A549 (cell line): ENCODE measurements around the gene TRPV2. TPM values are rescaled to one million over a fixed set of nuclear protein-coding genes. Genes with fewer than 3 reads are reported as not detected.
"Not testable (repeated sequence)": the region's sequence is repeated elsewhere in the genome, so short reads cannot be mapped to it uniquely, and the experiment has no call there.

Source experiments
- ATAC-seq, 2 experiments: fragments of 200-7000 bp in 1 of 2; fragments of >200 bp in 1 of 2; cut with Nextera tagmentation in 1 of 2; cut with Tn5 transposase in 1 of 2; 3 replicates each; pipeline versions ENCODE4 v1.8.0 to v1.9.1; 2018 to 2020; ENCODE audit warnings: mild to moderate bottlenecking in 1 of 2, moderate library complexity in 1 of 2
- CTCF ChIA-PET: fragments of 300-600 bp; sonication (Branson Sonifier 250); formaldehyde crosslinking; extraction: SDS; loops from one replicate; lab custom pipeline; 2021; ENCODE audit warnings: antibody characterized with exemption, inconsistent platforms; lab: Yijun Ruan, JAX
- POLR2A ChIA-PET: fragments of 350-600 bp; formaldehyde crosslinking; extraction: SDS; loops from one replicate; lab custom pipeline; 2021; ENCODE audit warnings: antibody characterized with exemption, inconsistent platforms; lab: Yijun Ruan, JAX
- DNase-seq, 2 experiments: peaks; one replicate each; pipeline versions ENCODE4 v3.0.0 to v3.0.0-alpha.2; 2011 to 2016; ENCODE audit warnings: low read depth in 1 of 2, low spot score in 1 of 2
- FAIRE-seq: peaks from 2 replicates; lab custom pipeline; 2011; peaks lifted over from hg19 to GRCh38; lab: Jason Lieb, UNC
- H3K27ac ChIP-seq, 2 experiments: fragments of >200 bp; sonication (Bioruptor Twin); formaldehyde crosslinking; 3 replicates each; pipeline ENCODE4 v1.5.1; 2016 to 2017
- H3K4me1 ChIP-seq: fragments of >200 bp; sonication (Bioruptor Twin); formaldehyde crosslinking; 3 replicates; pipeline ENCODE4 v1.6.1; 2016
- H3K4me2 ChIP-seq: fragments of >200 bp; sonication (Bioruptor Twin); formaldehyde crosslinking; 3 replicates; pipeline ENCODE4 v1.6.1; 2016
- H3K4me3 ChIP-seq: fragments of >200 bp; sonication (Bioruptor Twin); formaldehyde crosslinking; 3 replicates; pipeline ENCODE4 v1.5.1; 2016
- H3K9me3 ChIP-seq: fragments of >200 bp; sonication (Bioruptor Twin); formaldehyde crosslinking; 3 replicates; pipeline ENCODE4 v1.6.1; 2016
- EHMT2 ChIP-seq: fragments of 200-600 bp; sonication (generic); IDR thresholded peaks from 2 replicates; pipeline ENCODE4 v1.6.1; 2016; ENCODE audit warnings: antibody characterized with exemption, low read depth, mild to moderate bottlenecking, moderate library complexity
- ESRRA ChIP-seq: fragments of 150-350 bp; IDR thresholded peaks from 2 replicates; pipeline ENCODE4 v1.6.1; 2014; ENCODE audit warnings: mild to moderate bottlenecking, low read length, borderline replicate concordance
- FOSB ChIP-seq: fragments of 250-450 bp; sonication (Bioruptor Pico); IDR thresholded peaks from 2 replicates; pipeline ENCODE4 v1.5.0; 2020; ENCODE audit warnings: mild to moderate bottlenecking, moderate library complexity
- FOSL2 ChIP-seq, 2 experiments: fragments of 450-650 bp in 1 of 2; fragments of >200 bp in 1 of 2; sonication (Bioruptor Twin) in 1 of 2; formaldehyde crosslinking; IDR thresholded peaks; 2 replicates each; pipeline versions ENCODE4 v1.5.0 to v1.6.1; 2016 to 2020; ENCODE audit warnings: mild to moderate bottlenecking in 1 of 2, moderate library complexity in 1 of 2
- HOXA7 ChIP-seq: fragments of 250-450 bp; sonication (Bioruptor Pico); IDR thresholded peaks from 2 replicates; pipeline ENCODE4 v1.5.0; 2020; ENCODE audit warnings: mild to moderate bottlenecking, moderate library complexity
- JUN ChIP-seq, 2 experiments: fragments of >200 bp; sonication (Bioruptor Twin); formaldehyde crosslinking; IDR thresholded peaks; 2 replicates in 1 of 2; 3 replicates in 1 of 2; pipeline ENCODE4 v1.6.1; 2016 to 2017
- JUNB ChIP-seq: fragments of >200 bp; sonication (Bioruptor Twin); formaldehyde crosslinking; IDR thresholded peaks from 2 replicates; pipeline ENCODE4 v1.6.1; 2016
- POLR2A ChIP-seq: IDR thresholded peaks from 2 replicates; pipeline ENCODE4 v1.6.1; 2012; ENCODE audit warnings: mild to moderate bottlenecking, low read length
- RNF2 ChIP-seq: fragments of 200-600 bp; sonication (generic); IDR thresholded peaks from 2 replicates; pipeline ENCODE4 v1.6.1; 2016; ENCODE audit warnings: low read depth, mild to moderate bottlenecking, antibody characterized with exemption, moderate library complexity, borderline replicate concordance
- SMC3 ChIP-seq: fragments of >200 bp; sonication (Bioruptor Twin); formaldehyde crosslinking; IDR thresholded peaks from 3 replicates; pipeline ENCODE4 v1.6.1; 2018; ENCODE audit warnings: inconsistent platforms
- TP53 ChIP-seq: fragments of 250-450 bp; sonication (Bioruptor Pico); IDR thresholded peaks from 2 replicates; pipeline ENCODE4 v1.5.0; 2021; ENCODE audit warnings: mild to moderate bottlenecking, moderate library complexity
- WGBS: methylation state at CpG from one replicate; pipeline ENCODE4 v1.1.6; 2017; ENCODE audit errors: missing lambda C conversion rate; 5-methylcytosine and 5-hydroxymethylcytosine counted together
- polyA plus RNA-seq, 4 experiments: library from polyadenylated mRNA; depleted of rRNA in 3 of 4; stranded (reverse); fragments of >200 nt; fragmentation: RNase III in 1 of 4; extraction: RNeasy Plus Mini Kit Qiagen cat#74134 plus additional on column Dnase treatment in 1 of 4; gene quantifications; 2 replicates in 3 of 4; 3 replicates in 1 of 4; pipeline ENCODE4 v1.2.3, GENCODE V29; 2011 to 2017
- TF ChIP-seq, protein P1 (sequence below): IDR thresholded peaks from 2 replicates; pipeline ENCODE4 v1.6.1; 2012
- TF ChIP-seq, protein P2 (sequence below): fragments of >200 bp; sonication (Bioruptor Twin); formaldehyde crosslinking; IDR thresholded peaks from 3 replicates; pipeline ENCODE4 v1.5.1; 2016
- TF ChIP-seq, protein P3 (sequence below): fragments of >200 bp; sonication (Bioruptor Twin); formaldehyde crosslinking; IDR thresholded peaks from 3 replicates; pipeline ENCODE4 v1.6.1; 2016

TRPV2 gene
- polyA plus RNA-seq, 2 of the 4 experiments (the other 2 are of a cell fraction): 0.31 to 0.61 TPM

DNA sequence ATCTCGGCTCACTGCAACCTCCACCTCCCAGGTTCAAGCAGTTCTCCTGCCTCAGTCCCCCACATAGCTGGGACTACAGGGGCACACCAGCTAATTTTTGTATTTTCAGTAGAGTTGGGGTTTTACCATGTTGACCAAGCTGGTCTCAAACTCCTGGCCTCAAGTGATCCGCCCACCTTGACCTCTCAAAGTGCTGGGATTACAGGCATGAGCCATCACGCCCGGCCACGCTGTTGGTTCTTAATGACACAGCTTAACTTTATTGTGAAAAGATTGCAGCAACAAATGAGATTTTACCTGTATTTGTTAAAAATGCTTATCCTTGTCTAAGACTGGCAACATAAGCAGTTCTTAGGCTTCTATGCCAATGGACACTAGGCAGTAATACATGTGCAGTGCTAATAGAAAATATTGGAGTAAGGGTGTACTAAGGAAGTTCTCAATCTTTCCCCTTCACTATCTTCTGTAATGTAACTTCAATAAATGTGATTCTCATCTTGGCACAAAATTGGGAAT, 31.5 kb upstream of the TRPV2 start:
- FAIRE-seq (no peak), ATAC-seq (no peak), DNase-seq (no peak)
- POLR2A ChIA-PET: interaction anchor here (1.9 kb wide), 1 partner anchor 55 kb away, joined by 12 read pairs; no protein-coding TSS in a partner anchor
- Histone ChIP-seq H3K9me3 (no peaks in the 10 kb centered on the region), H3K27ac (no peak overlapping the region), H3K4me3 (no peak overlapping the region), H3K4me1 (peaks cover 37% of the 10 kb centered on the region), H3K4me2 (peak overlapping the region; percentile 93)
- CTCF ChIA-PET: interaction anchor here (1.5 to 3.2 kb wide), 7 partner anchors 11 to 138 kb away, joined by 4 to 28 read pairs (median 7); partner anchors contain the start of gene CENPV
- WGBS: 90% methylated on average over 5 of the region's 5 CpGs
- TF ChIP-seq POLR2A (peak; percentile 32; the same call in 1 of the 2 replicates), SMC3 (no peak)

DNA sequence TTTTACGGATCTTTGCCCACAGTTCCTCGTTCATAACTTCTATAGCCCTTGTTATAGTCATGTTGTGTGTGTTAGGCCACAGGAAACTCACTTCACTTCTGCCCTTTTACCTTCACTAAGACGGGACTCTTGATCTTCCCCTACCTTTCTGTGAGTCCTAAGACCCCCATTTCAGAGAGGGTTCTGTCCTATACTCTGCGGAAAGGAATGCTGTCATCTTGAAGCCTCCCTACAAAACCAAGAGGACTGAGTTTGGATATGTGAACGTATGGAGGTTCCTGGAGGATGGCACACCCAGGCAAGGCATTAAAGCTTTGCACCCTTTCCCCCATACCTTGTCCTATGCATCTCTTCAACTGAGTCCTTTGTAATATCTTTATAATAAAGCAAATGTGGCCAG, 30.8 kb upstream of the TRPV2 start:
- FAIRE-seq: no peak
- no peak for TF ChIP-seq FOSB
- TF ChIP-seq, protein P1, sequence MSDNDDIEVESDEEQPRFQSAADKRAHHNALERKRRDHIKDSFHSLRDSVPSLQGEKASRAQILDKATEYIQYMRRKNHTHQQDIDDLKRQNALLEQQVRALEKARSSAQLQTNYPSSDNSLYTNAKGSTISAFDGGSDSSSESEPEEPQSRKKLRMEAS: 0 out of 2 replicates have a peak, but pooled peaks have one; percentile 17
- peak in 1 of 2 experiments; percentile 27; a peak in 1 of 5 replicates for TF ChIP-seq JUN (IDR thresholded peaks at IDR 0.05)
- H3K27ac ChIP-seq: no peak overlapping the region
- POLR2A ChIA-PET: interaction anchor here (2.3 kb wide), 1 partner anchor 54 kb away, joined by 15 read pairs; no protein-coding TSS in a partner anchor
- no peak overlapping the region for H3K4me3 ChIP-seq
- no peak overlapping the region for H3K4me2 ChIP-seq
- no peaks in the 10 kb centered on the region for H3K9me3 ChIP-seq
- CTCF ChIA-PET: interaction anchor here (0.9 to 3.3 kb wide), 12 partner anchors 12 to 137 kb away, joined by 3 to 19 read pairs (median 6); partner anchors contain the start of gene CENPV
- ATAC-seq: no peak
- no peak for DNase-seq
- H3K4me1 ChIP-seq: peaks cover 32% of the 10 kb centered on the region
- WGBS: 85% methylated on average over 5 of the region's 5 CpGs

DNA sequence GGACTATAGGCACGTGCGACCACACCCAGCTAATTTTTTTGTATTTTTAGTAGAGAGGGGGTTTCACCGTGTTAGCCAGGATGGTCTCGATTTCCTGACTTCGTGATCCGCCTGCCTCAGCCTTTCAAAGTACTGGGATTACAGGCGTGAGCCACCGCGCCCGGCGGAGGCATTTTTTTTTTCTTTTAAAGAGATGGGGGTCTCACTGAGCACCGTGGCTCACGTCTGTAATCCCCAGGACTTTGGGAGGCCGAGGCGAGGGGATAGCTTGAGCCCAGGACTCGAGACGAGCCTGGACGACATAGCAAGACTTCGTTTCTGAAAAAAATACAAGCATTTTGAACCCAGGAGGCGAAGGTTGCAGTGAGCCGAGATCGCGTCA, 29.3 kb upstream of the TRPV2 start:
- H3K27ac ChIP-seq: peak overlapping the region; percentile 76 to 84
- not testable (repeated sequence) for H3K9me3 ChIP-seq, FAIRE-seq, DNase-seq
- ChIA-PET POLR2A (interaction anchor here (0.7 to 2.3 kb wide), 8 partner anchors 52 to 655 kb away, joined by 3 to 15 read pairs (median 5); partner anchors contain the start of gene PIGL), CTCF (interaction anchor here (0.6 to 3.3 kb wide), 23 partner anchors 21 to 687 kb away, joined by 3 to 19 read pairs (median 4); partner anchors contain the start of gene CENPV)
- ATAC-seq: peak; percentile 18 to 19; a peak in 5 of 6 replicates
- peak overlapping the region; percentile 75 for H3K4me2 ChIP-seq
- WGBS: 11% methylated on average over 23 of the region's 23 CpGs
- peaks cover 28% of the 10 kb centered on the region for H3K4me1 ChIP-seq
- peak overlapping the region; percentile 52 for H3K4me3 ChIP-seq

DNA sequence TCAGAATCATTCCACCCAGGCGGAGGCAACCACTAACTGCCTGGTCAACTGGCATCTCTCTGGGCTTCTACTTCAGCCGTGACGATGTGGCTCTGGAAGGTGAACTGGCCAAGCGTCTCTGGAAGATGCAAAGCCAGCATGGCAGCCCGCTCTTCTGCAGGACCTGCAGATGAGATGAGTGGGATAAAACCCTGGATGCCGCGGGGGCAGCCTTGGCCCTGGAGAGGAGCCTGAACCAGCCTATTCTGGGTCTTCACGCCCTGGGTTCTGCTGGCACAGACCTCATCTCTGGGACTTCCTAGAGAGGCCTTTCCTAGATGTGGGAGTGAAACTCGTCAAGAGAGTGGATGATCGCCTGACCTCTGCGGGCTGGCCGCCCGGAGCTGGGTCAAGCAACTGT, 23.9 kb upstream of the TRPV2 start:
- 92% methylated on average over 13 of the region's 13 CpGs for WGBS
- Histone ChIP-seq H3K27ac (no peak overlapping the region), H3K4me2 (no peak overlapping the region), H3K4me1 (peaks cover 7% of the 10 kb centered on the region), H3K9me3 (no peaks in the 10 kb centered on the region), H3K4me3 (no peak overlapping the region)
- ATAC-seq (no peak), FAIRE-seq (no peak), DNase-seq (no peak)
- ChIA-PET CTCF (interaction anchor here (0.6 to 1.8 kb wide), 4 partner anchors 27 to 130 kb away, joined by 3 to 4 read pairs (median 4); no protein-coding TSS in a partner anchor), POLR2A (interaction anchor here (1.5 kb wide), 1 partner anchor 47 kb away, joined by 4 read pairs; no protein-coding TSS in a partner anchor)
- no peak for TF ChIP-seq FOSL2 (IDR thresholded peaks at IDR 0.05)
- no peak for TF ChIP-seq FOSL2 (CRISPR knock-in tag; IDR thresholded peaks at IDR 0.05)
- TF ChIP-seq TP53 (CRISPR knock-in tag): no peak
- TF ChIP-seq, protein P2, sequence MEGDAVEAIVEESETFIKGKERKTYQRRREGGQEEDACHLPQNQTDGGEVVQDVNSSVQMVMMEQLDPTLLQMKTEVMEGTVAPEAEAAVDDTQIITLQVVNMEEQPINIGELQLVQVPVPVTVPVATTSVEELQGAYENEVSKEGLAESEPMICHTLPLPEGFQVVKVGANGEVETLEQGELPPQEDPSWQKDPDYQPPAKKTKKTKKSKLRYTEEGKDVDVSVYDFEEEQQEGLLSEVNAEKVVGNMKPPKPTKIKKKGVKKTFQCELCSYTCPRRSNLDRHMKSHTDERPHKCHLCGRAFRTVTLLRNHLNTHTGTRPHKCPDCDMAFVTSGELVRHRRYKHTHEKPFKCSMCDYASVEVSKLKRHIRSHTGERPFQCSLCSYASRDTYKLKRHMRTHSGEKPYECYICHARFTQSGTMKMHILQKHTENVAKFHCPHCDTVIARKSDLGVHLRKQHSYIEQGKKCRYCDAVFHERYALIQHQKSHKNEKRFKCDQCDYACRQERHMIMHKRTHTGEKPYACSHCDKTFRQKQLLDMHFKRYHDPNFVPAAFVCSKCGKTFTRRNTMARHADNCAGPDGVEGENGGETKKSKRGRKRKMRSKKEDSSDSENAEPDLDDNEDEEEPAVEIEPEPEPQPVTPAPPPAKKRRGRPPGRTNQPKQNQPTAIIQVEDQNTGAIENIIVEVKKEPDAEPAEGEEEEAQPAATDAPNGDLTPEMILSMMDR: no peak
- TF ChIP-seq ESRRA: no peak
- no peak for TF ChIP-seq HOXA7 (CRISPR knock-in tag)
- TF ChIP-seq, protein P3, sequence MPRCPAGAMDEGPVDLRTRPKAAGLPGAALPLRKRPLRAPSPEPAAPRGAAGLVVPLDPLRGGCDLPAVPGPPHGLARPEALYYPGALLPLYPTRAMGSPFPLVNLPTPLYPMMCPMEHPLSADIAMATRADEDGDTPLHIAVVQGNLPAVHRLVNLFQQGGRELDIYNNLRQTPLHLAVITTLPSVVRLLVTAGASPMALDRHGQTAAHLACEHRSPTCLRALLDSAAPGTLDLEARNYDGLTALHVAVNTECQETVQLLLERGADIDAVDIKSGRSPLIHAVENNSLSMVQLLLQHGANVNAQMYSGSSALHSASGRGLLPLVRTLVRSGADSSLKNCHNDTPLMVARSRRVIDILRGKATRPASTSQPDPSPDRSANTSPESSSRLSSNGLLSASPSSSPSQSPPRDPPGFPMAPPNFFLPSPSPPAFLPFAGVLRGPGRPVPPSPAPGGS: no peak
- no peak for TF ChIP-seq JUNB
- no peak for TF ChIP-seq EHMT2
- TF ChIP-seq RNF2: no peak

DNA sequence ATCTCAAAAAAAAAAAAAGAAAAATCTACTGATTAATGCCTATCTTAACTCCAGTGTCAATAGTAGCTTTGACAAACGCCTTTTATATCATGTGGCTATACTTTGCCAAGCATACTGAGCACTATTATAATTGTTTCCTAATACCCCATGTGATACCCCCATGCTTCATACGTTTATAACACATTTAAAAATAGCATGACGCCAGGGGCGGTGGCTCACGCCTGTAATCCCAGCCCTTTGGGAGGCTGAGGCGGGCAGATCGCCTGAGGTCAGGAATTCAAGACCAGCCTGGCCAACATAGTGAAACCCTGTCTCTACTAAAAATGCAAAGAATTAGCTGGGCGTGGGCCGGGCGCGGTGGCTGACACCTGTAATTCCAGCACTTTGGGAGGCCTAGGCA, 22.9 kb upstream of the TRPV2 start:
- not testable (repeated sequence) for H3K4me1 ChIP-seq, DNase-seq, H3K27ac ChIP-seq, H3K9me3 ChIP-seq, ATAC-seq, H3K4me3 ChIP-seq, H3K4me2 ChIP-seq, FAIRE-seq
- CTCF ChIA-PET: interaction anchor here (0.6 to 1.8 kb wide), 5 partner anchors 14 to 128 kb away, joined by 3 to 4 read pairs (median 3); no protein-coding TSS in a partner anchor
- WGBS: 92% methylated on average over 11 of the region's 11 CpGs
- POLR2A ChIA-PET: interaction anchor here (0.6 to 1.3 kb wide), 2 partner anchors 46 to 1441 kb away, joined by 4 to 6 read pairs; no protein-coding TSS in a partner anchor

DNA sequence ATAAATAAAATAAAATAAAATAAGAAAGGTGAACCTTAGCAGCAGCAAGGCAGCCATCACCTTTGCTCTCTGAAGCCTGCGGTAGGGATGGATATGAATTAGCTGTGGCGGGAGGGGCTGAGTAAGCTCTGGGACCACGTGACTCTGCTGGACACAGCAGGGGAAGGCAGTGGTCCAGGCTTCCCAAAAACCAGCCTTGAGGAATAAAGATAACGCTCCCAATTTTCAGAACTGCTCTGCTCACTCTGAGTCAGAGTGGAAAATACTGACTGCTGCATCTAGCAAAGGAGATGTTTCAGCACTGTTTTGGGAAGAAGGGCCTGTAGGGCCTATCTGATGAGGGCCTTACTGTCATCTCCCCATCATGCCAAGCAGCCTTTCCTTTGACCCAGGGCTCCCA, 19.5 kb upstream of the TRPV2 start:
- peaks cover 13% of the 10 kb centered on the region for H3K4me1 ChIP-seq
- ATAC-seq: peak; percentile 27 to 54; a peak in 3 of 6 replicates
- FAIRE-seq, H3K4me3 ChIP-seq, DNase-seq, H3K9me3 ChIP-seq, POLR2A ChIA-PET, H3K4me2 ChIP-seq: not testable (repeated sequence)
- 79% methylated on average over 4 of the region's 4 CpGs for WGBS
- peak overlapping the region in 1 of 2 experiments; percentile 32; a peak in 1 of 6 replicates for H3K27ac ChIP-seq
- CTCF ChIA-PET: interaction anchor here (0.9 to 1.0 kb wide), 2 partner anchors 32 to 126 kb away, joined by 3 read pairs; no protein-coding TSS in a partner anchor

DNA sequence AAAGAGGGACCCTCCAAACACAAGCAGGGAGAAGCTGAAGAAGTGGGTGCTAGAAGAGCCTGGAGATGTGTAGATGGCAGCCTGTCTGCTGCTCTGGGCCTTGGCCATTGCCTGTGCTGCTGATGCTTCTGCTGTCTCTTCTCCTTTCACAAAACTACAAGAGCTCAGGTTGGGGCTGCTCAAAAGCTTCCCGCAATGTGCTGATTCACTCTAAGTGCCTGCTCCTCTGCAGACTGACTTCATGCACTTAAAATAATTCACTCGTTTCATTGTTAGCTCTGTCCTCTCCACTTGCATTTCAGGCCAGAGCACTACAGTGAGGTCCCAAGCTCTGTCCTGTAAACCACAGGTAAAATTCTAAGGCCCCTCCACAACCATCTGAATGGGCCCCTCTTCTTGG, 18.7 kb upstream of the TRPV2 start:
- H3K4me1 ChIP-seq: peaks cover 13% of the 10 kb centered on the region
- peak; percentile 44 to 50; a peak in 4 of 6 replicates for ATAC-seq
- 83% methylated on average over 2 of the region's 2 CpGs for WGBS
- H3K4me3 ChIP-seq, DNase-seq, POLR2A ChIA-PET, H3K9me3 ChIP-seq, H3K4me2 ChIP-seq, FAIRE-seq: not testable (repeated sequence)
- CTCF ChIA-PET: interaction anchor here (0.9 kb wide), 1 partner anchor 125 kb away, joined by 3 read pairs; no protein-coding TSS in a partner anchor
- H3K27ac ChIP-seq: peak overlapping the region in 1 of 2 experiments; percentile 32; a peak in 1 of 6 replicates
